Skeletal muscle tissue (tissue), 4 donors: ENCODE results near the gene EGFR. TPM values are rescaled to one million over a fixed set of nuclear protein-coding genes. Genes with fewer than 3 reads are reported as not detected.

ENCODE experiments used
- H3K27ac ChIP-seq: one replicate; pipeline ENCODE4 v1.7.0; 2013; ENCODE audit warnings: mild to moderate bottlenecking, low read depth, low read length, inconsistent platforms
- H3K27me3 ChIP-seq, 3 donors: one replicate each; pipeline ENCODE4 v1.7.0; 2013; ENCODE audit warnings: low read length in 3 of 3; ENCODE audit not compliant: control insufficient read depth in 3 of 3, insufficient read depth in 3 of 3
- H3K36me3 ChIP-seq, 3 donors: one replicate each; pipeline ENCODE4 v1.7.0; 2013; ENCODE audit warnings: low read length in 3 of 3; ENCODE audit not compliant: control insufficient read depth in 3 of 3, insufficient read depth in 3 of 3
- H3K4me1 ChIP-seq, 3 donors: one replicate each; pipeline ENCODE4 v1.7.0; 2013; ENCODE audit warnings: low read length in 3 of 3, mild to moderate bottlenecking in 3 of 3; ENCODE audit not compliant: control insufficient read depth in 3 of 3, insufficient read depth in 3 of 3
- H3K4me3 ChIP-seq, 3 donors: one replicate each; pipeline ENCODE4 v1.7.0; 2013; ENCODE audit warnings: low read length in 3 of 3
- H3K9ac ChIP-seq, 3 donors: one replicate each; pipeline ENCODE4 v1.7.0; 2013; ENCODE audit warnings: low read length in 3 of 3, mild to moderate bottlenecking in 3 of 3, moderate library complexity in 2 of 3, low read depth in 1 of 3
- H3K9me3 ChIP-seq, 3 donors: one replicate each; pipeline ENCODE4 v1.7.0; 2013; ENCODE audit warnings: low read length in 3 of 3; ENCODE audit not compliant: control insufficient read depth in 3 of 3
- total RNA-seq: library from RNA; depleted of rRNA; stranded (reverse); fragments of >200 nt; gene quantifications from one replicate; pipeline ENCODE4 v1.2.3, GENCODE V29; 2014
- donor health status: Osteomylitis.

The EGFR gene
- total RNA-seq, 1 donor from 2014 or later = 17.7 TPM

- H3K9me3 ChIP-seq = no peaks in the 10 kb centered on the region
- peaks cover 0 to 7% (median 5%) of the 10 kb centered on the region in 3 donors for H3K27me3 ChIP-seq
- H3K9ac ChIP-seq = no peak overlapping the region
- H3K4me1 ChIP-seq = peaks cover 2 to 3% (median 2%) of the 10 kb centered on the region in 3 donors
- H3K4me3 ChIP-seq = no peak overlapping the region
- H3K36me3 ChIP-seq = no peaks in the 10 kb centered on the region
- H3K27ac ChIP-seq = no peak overlapping the region
These were observed 242.0 kb downstream of the EGFR start for GRCh38 chr7:55260676-55261385.
